Activated T-cell treated with anti-CD3 and anti-CD28 coated beads, Interleukin-2, amount 50 U/mL, for 1 hour (primary cell): ENCODE measurements around the gene LIPK.

Experiments
- DNase-seq: peaks from one replicate; pipeline ENCODE4 v3.0.0-alpha.2; 2020

Gene LIPK

GRCh38 chr10:88787463-88787862, 81.4 kb downstream of the LIPK start:
- no peak for DNase-seq

- no peak for DNase-seq
These were observed 82.9 kb downstream of the LIPK start for GRCh38 chr10:88788924-88789323.

DNA sequence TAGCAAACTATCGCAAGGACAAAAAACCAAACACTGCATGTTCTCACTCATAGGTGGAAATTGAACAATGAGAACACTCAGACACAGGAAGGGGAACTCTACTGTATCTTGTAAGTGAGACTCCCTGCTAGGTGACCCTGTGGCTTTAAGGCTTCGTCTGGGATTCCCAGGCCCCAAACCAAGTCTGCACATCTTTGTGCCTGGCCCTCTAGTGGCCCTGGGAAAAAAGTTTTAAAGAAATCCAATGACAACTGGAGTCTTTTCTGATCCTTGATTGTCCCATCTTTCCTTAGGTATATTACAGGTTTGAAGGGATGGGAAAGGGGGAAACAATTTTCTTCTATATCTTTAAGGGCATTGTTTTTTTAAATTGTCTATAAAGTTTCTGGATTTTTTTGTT, 85.9 kb downstream of the LIPK start:
- no peak for DNase-seq

GRCh38 chr10:88792661-88793060, 86.6 kb downstream of the LIPK start:
- DNase-seq, result no peak

- DNase-seq, result no peak
These were observed 87.8 kb downstream of the LIPK start for GRCh38 chr10:88793712-88794299.

DNA sequence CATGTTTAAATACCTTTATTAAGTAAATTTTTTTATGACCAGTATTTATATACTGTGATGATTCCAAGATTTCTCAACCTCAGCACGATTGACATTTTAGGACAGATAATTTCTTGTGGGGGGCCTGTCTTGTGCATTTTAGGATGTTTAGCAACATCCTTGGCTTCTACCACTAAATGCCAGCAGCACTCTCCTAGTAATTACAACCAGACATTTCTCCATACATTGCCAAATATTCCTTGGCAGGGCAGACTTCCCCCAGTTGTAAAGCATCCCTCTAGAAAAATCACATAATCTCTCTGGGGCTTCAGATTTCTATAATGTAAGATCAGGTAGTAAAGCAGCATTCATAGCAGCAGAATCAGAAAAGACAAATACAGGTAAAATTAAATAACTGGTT, 88.7 kb downstream of the LIPK start:
- no peak for DNase-seq

- no peak for DNase-seq
These were observed 94.4 kb downstream of the LIPK start for GRCh38 chr10:88800152-88801125.
